H9 (cell line): ENCODE measurements around the gene CTNNA3. TPM values are rescaled to one million over a fixed set of nuclear protein-coding genes. Genes with fewer than 3 reads are reported as not detected.

Experiments
- DNase-seq: peaks from one replicate; pipeline ENCODE4 v3.0.0-alpha.2; 2017
- H2AFZ ChIP-seq: one replicate; pipeline ENCODE4 v1.6.1; 2013; ENCODE audit warnings: mild to moderate bottlenecking, low read length, control low read depth, moderate library complexity
- H2AK5ac ChIP-seq: 2 replicates; pipeline ENCODE4 v1.6.1; 2013; ENCODE audit warnings: low read length, control low read depth, mixed read lengths; ENCODE audit not compliant: insufficient read length
- H2BK120ac ChIP-seq: one replicate; pipeline ENCODE4 v1.6.1; 2013; ENCODE audit warnings: low read depth, mild to moderate bottlenecking, low read length, control low read depth, inconsistent platforms; ENCODE audit not compliant: poor library complexity, severe bottlenecking
- H2BK12ac ChIP-seq: 2 replicates; pipeline ENCODE4 v1.6.1; 2013; ENCODE audit warnings: low read length, control low read depth, mixed read lengths, low read depth; ENCODE audit not compliant: insufficient read length
- H2BK15ac ChIP-seq: 2 replicates; pipeline ENCODE4 v1.6.1; 2013; ENCODE audit warnings: low read depth, low read length, control low read depth
- H2BK20ac ChIP-seq: one replicate; pipeline ENCODE4 v1.6.1; 2013; ENCODE audit warnings: low read depth, mild to moderate bottlenecking, low read length, control low read depth, inconsistent platforms; ENCODE audit not compliant: poor library complexity, severe bottlenecking
- H2BK5ac ChIP-seq: 2 replicates; pipeline ENCODE4 v1.6.1; 2013; ENCODE audit warnings: low read length, control low read depth, mixed read lengths; ENCODE audit not compliant: insufficient read length
- H3K14ac ChIP-seq: 2 replicates; pipeline ENCODE4 v1.6.1; 2013; ENCODE audit warnings: low read length, control low read depth; ENCODE audit not compliant: insufficient read depth
- H3K18ac ChIP-seq: 2 replicates; pipeline ENCODE4 v1.6.1; 2013; ENCODE audit warnings: low read depth, mild to moderate bottlenecking, mixed read lengths, low read length, control low read depth; ENCODE audit not compliant: insufficient read length
- H3K23ac ChIP-seq: 2 replicates; pipeline ENCODE4 v1.6.1; 2013; ENCODE audit warnings: low read length, control low read depth, mixed read lengths, low read depth; ENCODE audit not compliant: insufficient read length
- H3K23me2 ChIP-seq: 2 replicates; pipeline ENCODE4 v1.6.1; 2013; ENCODE audit warnings: low read depth, mild to moderate bottlenecking, mixed read lengths, low read length, control low read depth; ENCODE audit not compliant: insufficient read length, poor library complexity, severe bottlenecking
- H3K27ac ChIP-seq: 2 replicates; pipeline ENCODE4 v1.5.1; 2013; ENCODE audit warnings: low read length, control low read depth, mixed read lengths, low read depth; ENCODE audit not compliant: insufficient read length
- H3K27me3 ChIP-seq: 2 replicates; pipeline ENCODE4 v1.6.1; 2013; ENCODE audit warnings: low read length, control low read depth, inconsistent platforms; ENCODE audit not compliant: insufficient read depth
- H3K4ac ChIP-seq: 2 replicates; pipeline ENCODE4 v1.6.1; 2013; ENCODE audit warnings: low read depth, mild to moderate bottlenecking, control low read depth, inconsistent platforms, low read length, moderate library complexity
- H3K4me1 ChIP-seq: 2 replicates; pipeline ENCODE4 v1.6.1; 2013; ENCODE audit warnings: low read length, control low read depth, inconsistent platforms; ENCODE audit not compliant: insufficient read depth
- H3K4me2 ChIP-seq: 2 replicates; pipeline ENCODE4 v1.6.1; 2013; ENCODE audit warnings: low read length, control low read depth, mixed read lengths; ENCODE audit not compliant: insufficient read length, insufficient read depth
- H3K56ac ChIP-seq: 2 replicates; pipeline ENCODE4 v1.6.1; 2013; ENCODE audit warnings: low read depth, mild to moderate bottlenecking, mixed read lengths, low read length, control low read depth; ENCODE audit not compliant: insufficient read length
- H3K79me1 ChIP-seq: 2 replicates; pipeline ENCODE4 v1.6.1; 2013; ENCODE audit warnings: low read depth, mild to moderate bottlenecking, moderate library complexity, low read length, control low read depth, inconsistent platforms; ENCODE audit not compliant: insufficient read depth, poor library complexity, severe bottlenecking
- H3K79me2 ChIP-seq: 2 replicates; pipeline ENCODE4 v1.6.1; 2013; ENCODE audit warnings: low read length, control low read depth, inconsistent platforms; ENCODE audit not compliant: insufficient read depth
- H3K9ac ChIP-seq: 2 replicates; pipeline ENCODE4 v1.6.1; 2013; ENCODE audit warnings: low read length, control low read depth, mixed read lengths; ENCODE audit not compliant: insufficient read length; ENCODE audit errors: extremely low read depth
- H3K9me3 ChIP-seq: one replicate; pipeline ENCODE4 v1.6.1; 2013; ENCODE audit warnings: low read depth, low read length, inconsistent platforms; ENCODE audit not compliant: control insufficient read depth
- H3T11ph ChIP-seq: one replicate; pipeline ENCODE4 v1.6.1; 2013; ENCODE audit warnings: mild to moderate bottlenecking, low read length, control low read depth, inconsistent platforms
- H4K20me1 ChIP-seq: one replicate; pipeline ENCODE4 v1.6.1; 2013; ENCODE audit not compliant: control insufficient read depth, insufficient read length, insufficient read depth
- H4K5ac ChIP-seq: 2 replicates; pipeline ENCODE4 v1.6.1; 2013; ENCODE audit warnings: low read depth, mild to moderate bottlenecking, mixed read lengths, low read length, control low read depth; ENCODE audit not compliant: insufficient read length
- H4K8ac ChIP-seq: replicated peaks from 2 replicates; pipeline ENCODE4 v1.6.1; 2013; ENCODE audit warnings: low read length, control low read depth, mixed read lengths, low read depth; ENCODE audit not compliant: insufficient read length
- H4K91ac ChIP-seq: 2 replicates; pipeline ENCODE4 v1.6.1; 2013; ENCODE audit warnings: low read depth, mild to moderate bottlenecking, moderate library complexity, mixed read lengths, low read length, control low read depth; ENCODE audit not compliant: insufficient read length
- H3K27ac Mint-ChIP-seq, 3 experiments: 2 replicates in 2 of 3; 3 replicates in 1 of 3; pipeline ENCODE4 v1.8.0; 2020 to 2021; ENCODE audit warnings: mixed read lengths in 3 of 3, mild to moderate bottlenecking in 1 of 3, moderate library complexity in 1 of 3
- H3K27me3 Mint-ChIP-seq: 2 replicates; pipeline ENCODE4 v1.8.0; 2021; ENCODE audit warnings: low read depth, mild to moderate bottlenecking, moderate library complexity, mixed read lengths
- H3K36me3 Mint-ChIP-seq, 3 experiments: 2 replicates in 2 of 3; 3 replicates in 1 of 3; pipeline ENCODE4 v1.8.0; 2020 to 2021; ENCODE audit warnings: low read depth in 3 of 3, mixed read lengths in 3 of 3; ENCODE audit not compliant: insufficient read depth in 1 of 3
- H3K4me1 Mint-ChIP-seq, 2 experiments: 2 replicates each; pipeline ENCODE4 v1.8.0; 2020; ENCODE audit warnings: mixed read lengths in 2 of 2
- H3K4me3 Mint-ChIP-seq, 2 experiments: 2 replicates in 1 of 2; 3 replicates in 1 of 2; pipeline ENCODE4 v1.8.0; 2020 to 2021; ENCODE audit warnings: mild to moderate bottlenecking in 2 of 2, mixed read lengths in 2 of 2, moderate library complexity in 1 of 2
- H3K9me3 Mint-ChIP-seq, 2 experiments: 2 replicates in 1 of 2; 3 replicates in 1 of 2; pipeline ENCODE4 v1.8.0; 2020; ENCODE audit warnings: mild to moderate bottlenecking in 2 of 2, mixed read lengths in 2 of 2, moderate library complexity in 1 of 2
- CTCF ChIP-seq: fragments of 200-600 bp; sonication (generic); conservative IDR thresholded peaks from 3 replicates; pipeline ENCODE4 v1.8.0; 2021; ENCODE audit warnings: antibody characterized with exemption, mild to moderate bottlenecking
- total RNA-seq: library from RNA; stranded (reverse); gene quantifications from 2 replicates; pipeline ENCODE4 v1.2.1, GENCODE V29; 2021

Gene CTNNA3
- total RNA-seq, 1 experiment from 2014 or later: 3.3 TPM

- no peak overlapping the region for H3K27ac ChIP-seq
- H2BK5ac ChIP-seq: no peak overlapping the region
- no peaks in the 10 kb centered on the region for H3K27me3 ChIP-seq
- H3K9me3 Mint-ChIP-seq: no peaks in the 10 kb centered on the region
- no peak overlapping the region for H3K56ac ChIP-seq
- no peak overlapping the region for H2AK5ac ChIP-seq
- no peak overlapping the region for H2AFZ ChIP-seq
- no peak overlapping the region for H2BK20ac ChIP-seq
- H3K79me1 ChIP-seq: no peaks in the 10 kb centered on the region
- H3K23me2 ChIP-seq: no peaks in the 10 kb centered on the region
- H3K79me2 ChIP-seq: no peaks in the 10 kb centered on the region
- no peak overlapping the region for H2BK120ac ChIP-seq
- H3K27ac Mint-ChIP-seq: no peak overlapping the region
- H4K20me1 ChIP-seq: no peaks in the 10 kb centered on the region
- no peak overlapping the region for H3K14ac ChIP-seq
- H3T11ph ChIP-seq: no peak overlapping the region
- no peaks in the 10 kb centered on the region for H3K36me3 Mint-ChIP-seq
- DNase-seq: no peak
- no peak overlapping the region for H3K23ac ChIP-seq
- TF ChIP-seq CTCF: no peak
- H3K18ac ChIP-seq: no peak overlapping the region
- no peak overlapping the region for H2BK15ac ChIP-seq
- no peak overlapping the region for H4K8ac ChIP-seq
- H3K9ac ChIP-seq: no peak overlapping the region
- H3K4ac ChIP-seq: no peak overlapping the region
- H3K27me3 Mint-ChIP-seq: no peaks in the 10 kb centered on the region
- H3K4me1 ChIP-seq: no peaks in the 10 kb centered on the region
- no peak overlapping the region for H4K91ac ChIP-seq
- peaks cover under 1% of the 10 kb centered on the region in 2 experiments; a peak in 2 of 4 replicates for H3K4me1 Mint-ChIP-seq
- H3K4me2 ChIP-seq: no peak overlapping the region
- no peak overlapping the region for H4K5ac ChIP-seq
- H2BK12ac ChIP-seq: no peak overlapping the region
- no peaks in the 10 kb centered on the region for H3K9me3 ChIP-seq
- no peak overlapping the region for H3K4me3 Mint-ChIP-seq
Measured at GRCh38 chr10:66284621-66285020, 1411.4 kb downstream of the CTNNA3 start.
